Measurements from ENCODE around the gene OXLD1.
"Not testable (repeated sequence)": the region's sequence is repeated elsewhere in the genome, so short reads cannot be mapped to it uniquely, and the experiment has no call there.

The OXLD1 gene

DNA sequence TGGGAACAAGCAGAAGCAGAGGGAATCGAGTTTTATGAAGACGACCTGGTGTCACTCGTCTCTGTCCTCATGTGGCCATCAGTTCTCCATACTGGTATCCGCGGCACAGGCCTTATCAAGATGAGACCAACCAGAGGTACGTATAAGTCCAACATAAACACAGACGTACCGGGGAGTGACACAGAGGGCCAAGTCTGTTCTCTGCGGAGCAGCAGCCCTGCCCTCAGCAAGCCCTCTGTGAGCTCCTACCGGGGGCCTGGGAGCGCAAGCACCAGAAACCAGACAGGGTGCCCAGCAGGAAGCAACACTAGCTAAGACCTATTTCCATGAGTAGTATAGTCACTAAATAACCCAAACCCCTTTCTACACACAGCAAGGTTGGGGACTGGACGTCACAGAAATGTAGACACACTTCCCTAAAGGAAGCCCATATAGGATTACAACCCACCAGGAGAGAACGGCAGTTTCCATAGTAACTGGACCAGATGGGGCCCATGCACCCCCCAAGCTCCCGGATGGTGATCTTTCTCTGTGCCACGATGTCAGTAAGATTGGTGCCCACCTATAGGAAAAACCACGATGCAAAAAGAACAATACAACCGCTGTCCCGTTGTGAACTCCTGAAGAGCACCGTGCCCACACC lies 16.3 kb upstream of the OXLD1 start:
- no peak for DNase-seq (ENCODE audit: insufficient read length, low spot score)
- no peak for FAIRE-seq
- TF ChIP-seq POLR2A (IDR thresholded peaks at IDR 0.05; ENCODE audit: low read depth, low read length): no peak

DNA sequence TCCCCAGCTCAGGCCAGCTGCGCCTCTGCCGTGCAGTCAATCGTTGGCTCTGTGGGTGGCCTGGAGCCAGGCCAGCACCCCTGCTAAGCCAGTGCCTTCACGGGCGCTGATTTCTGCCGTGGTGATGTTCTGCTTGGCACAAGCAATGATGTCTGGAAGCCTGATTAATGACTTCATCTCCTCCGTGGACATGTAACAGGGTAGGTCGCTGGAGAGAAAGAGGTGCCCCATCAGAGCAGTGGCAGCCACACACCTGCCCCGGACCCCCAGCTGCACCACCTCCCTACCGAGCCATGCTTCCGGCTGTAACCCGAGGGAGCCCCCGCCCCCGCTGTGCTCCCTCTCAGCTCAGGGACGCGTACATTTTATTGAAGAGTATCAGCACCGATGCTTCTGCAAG lies 15.3 kb upstream of the OXLD1 start:
- FAIRE-seq (no peak), DNase-seq (ENCODE audit: insufficient read length, low spot score) (no peak)
- no peak for TF ChIP-seq POLR2A (IDR thresholded peaks at IDR 0.05; ENCODE audit: low read depth, low read length)

DNA sequence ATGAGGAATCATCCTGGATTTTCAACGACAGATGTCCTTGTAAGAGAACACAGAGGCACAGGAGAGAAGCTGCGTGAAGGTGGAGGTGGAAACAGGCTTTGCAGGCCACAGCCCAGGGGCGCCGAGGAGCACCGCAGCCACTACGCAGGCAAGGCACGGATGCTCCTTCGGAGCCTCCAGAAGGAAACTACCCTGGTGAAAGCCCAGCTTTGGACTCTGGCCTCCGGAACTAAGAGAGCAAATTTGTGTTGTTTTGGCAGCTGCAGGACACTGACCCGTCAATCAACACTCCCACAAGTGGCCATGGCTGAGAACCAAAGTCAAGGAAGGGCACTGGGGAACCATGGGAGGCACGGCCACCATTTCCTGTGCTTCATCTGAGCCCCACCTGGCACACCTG lies 13.7 kb upstream of the OXLD1 start:
- TF ChIP-seq POLR2A (IDR thresholded peaks at IDR 0.05; ENCODE audit: low read depth, low read length): no peak
- no peak for FAIRE-seq

DNA sequence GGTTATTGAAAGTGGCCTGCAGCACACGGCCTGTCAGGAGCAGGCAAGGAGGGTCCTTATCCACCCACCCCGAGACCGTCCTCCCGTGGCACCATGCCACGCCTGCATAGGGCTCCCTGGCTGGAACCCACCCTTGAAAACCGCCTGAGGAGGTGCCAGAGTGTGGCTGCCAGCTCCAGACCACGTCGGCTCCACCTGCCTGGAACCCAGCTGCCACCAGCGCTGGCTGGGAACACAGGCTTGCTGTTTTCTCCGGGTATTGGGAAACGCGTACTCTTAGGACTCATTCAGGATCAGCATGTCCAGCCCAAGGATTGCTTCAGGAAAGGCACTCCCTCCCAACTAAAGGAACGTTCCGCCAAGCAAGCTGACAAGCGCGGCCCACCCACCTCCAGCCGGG lies 10.5 kb upstream of the OXLD1 start:
- no peak for TF ChIP-seq POLR2A (IDR thresholded peaks at IDR 0.05; ENCODE audit: low read depth, low read length)
- DNase-seq (ENCODE audit: insufficient read length, low spot score): no peak
- no peak for FAIRE-seq

More for the DNA sequence above, 13.7 kb upstream of the OXLD1 start:
- no peak for DNase-seq (ENCODE audit: insufficient read length, low spot score)

DNA sequence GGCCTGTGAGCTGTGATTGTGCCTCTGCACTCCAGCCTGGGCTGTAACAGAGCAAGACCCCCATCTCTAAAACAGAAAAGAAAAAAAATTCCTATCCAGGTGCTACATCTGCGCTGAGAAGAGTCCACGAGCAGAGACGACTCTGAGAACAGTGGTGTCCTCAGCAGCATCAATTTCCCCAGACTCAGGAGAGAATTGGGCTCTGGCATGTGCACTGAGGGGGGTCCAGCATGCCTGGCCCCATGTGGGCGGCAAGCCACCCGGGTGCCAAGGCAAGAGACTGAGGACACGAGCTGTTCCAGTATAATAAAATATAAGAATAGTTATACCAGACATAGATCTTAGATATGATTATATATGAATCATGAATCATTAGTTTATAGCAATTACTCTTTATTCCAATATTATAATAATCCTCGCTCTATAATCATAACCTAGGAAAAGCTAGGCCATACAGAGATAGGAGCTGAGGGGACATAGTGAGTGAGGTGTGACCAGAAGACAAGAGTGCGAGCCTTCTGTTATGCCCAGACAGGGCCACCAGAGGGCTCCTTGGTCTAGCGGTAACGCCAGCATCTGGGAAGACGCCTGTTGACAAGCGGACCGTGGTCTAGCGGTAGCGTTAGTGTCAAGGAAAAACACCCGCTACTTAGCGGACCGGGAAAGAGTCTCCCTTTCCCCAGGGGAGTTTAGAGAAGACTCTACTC lies 9.3 kb upstream of the OXLD1 start:
- not testable (repeated sequence) for FAIRE-seq

DNA sequence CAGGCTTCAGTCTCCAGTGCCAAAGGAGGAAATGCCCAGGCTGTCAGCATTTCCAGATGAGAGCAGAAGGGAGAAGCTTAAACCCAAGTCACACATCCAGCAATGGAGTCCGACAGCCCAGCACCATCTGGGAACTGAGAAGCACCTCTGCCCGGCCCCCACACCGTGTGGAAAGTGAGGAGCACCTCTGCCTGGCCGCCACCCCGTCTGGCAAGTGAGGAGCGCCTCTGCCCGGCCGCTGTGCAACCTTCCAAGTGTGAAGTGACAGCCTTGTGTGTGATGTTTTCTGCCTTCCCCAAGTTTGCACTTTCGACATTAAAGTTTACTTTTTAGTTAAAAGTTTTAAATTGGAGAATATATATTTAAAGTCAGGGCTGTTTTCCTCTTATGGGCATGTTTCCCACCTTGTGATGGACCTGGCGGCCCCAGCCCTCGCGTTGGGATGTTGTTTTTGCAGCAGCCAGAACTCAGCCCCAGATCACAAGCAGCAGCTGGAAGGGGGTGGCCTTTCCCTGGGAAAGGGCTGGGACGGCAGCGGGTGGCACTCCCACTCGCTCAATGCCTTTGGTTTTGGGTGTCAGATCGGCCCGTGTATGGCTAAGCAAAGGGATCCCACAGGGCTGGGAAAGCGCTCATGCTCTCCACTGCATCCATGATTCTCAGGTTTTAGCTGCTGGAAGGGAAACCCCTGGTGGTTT lies 7.3 kb upstream of the OXLD1 start:
- TF ChIP-seq POLR2A (IDR thresholded peaks at IDR 0.05; ENCODE audit: low read depth, low read length): no peak
- DNase-seq (ENCODE audit: insufficient read length, low spot score) (no peak), FAIRE-seq (no peak)

More for the DNA sequence above, 9.3 kb upstream of the OXLD1 start:
- not testable (repeated sequence) for DNase-seq (ENCODE audit: insufficient read length, low spot score)

DNA sequence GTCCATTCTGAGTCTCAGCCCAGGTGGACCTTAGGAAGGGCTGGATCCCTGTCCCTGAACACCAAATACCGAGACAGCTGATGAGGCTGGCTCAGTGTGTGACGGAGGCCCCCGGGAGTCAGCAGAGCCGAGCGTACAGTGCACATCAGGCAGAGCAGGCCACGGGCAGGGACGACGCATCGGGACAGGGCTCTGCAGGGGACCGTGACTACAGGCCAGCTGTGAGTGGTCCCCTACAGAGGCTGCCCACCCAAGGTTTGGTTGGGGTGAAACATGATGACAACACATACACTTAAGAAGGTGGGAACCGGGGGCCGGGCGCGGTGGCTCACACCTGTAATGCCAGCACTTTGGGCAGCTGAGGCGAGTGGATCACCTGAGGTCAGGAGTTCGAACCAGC lies 6.5 kb upstream of the OXLD1 start:
- TF ChIP-seq POLR2A (IDR thresholded peaks at IDR 0.05; ENCODE audit: low read depth, low read length): no peak
- DNase-seq (ENCODE audit: insufficient read length, low spot score) (no peak), FAIRE-seq (no peak)

DNA sequence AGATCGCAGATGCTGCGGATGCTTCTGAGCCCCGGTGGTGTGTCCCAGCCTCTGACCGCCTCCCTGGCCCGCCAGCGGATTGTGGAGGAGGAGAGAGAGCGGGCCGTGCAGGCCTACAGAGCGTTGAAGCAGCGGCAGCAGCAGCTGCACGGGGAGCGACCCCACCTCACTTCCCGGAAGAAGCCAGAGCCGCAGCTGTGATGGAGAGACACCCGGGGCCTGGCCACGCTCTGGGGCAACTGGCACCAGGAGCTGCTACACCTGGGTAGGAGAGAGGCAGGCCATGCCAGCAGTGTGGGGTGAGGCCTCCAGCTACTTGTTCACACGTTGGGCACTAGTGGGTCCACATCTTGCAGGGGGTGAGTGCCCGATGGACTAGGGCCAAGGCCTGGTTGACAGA lies 6.1 kb upstream of the OXLD1 start:
- FAIRE-seq (no peak), DNase-seq (ENCODE audit: insufficient read length, low spot score) (no peak)
- no peak for TF ChIP-seq POLR2A (IDR thresholded peaks at IDR 0.05; ENCODE audit: low read depth, low read length)

DNA sequence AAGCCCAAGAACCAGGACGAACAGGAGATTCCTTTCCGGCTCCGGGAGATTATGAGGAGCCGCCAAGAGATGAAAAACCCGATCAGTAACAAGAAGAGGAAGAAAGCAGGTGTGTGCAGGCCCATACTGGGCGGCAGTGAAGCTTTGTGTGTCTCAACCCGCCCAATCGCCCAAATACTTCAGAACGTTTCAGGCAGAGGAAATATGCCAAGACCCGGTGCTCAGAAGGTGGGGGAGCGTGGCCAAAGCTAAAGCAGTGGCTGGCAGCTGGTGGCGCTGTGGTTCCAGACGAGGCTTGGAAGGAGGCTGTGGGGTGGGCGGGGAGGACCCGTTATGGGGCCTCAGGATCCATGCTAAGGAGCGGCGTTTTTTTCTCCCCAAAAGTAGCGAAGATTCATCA lies 1.3 kb upstream of the OXLD1 start:
- no peak for DNase-seq (ENCODE audit: insufficient read length, low spot score)
- TF ChIP-seq POLR2A (IDR thresholded peaks at IDR 0.05; ENCODE audit: low read depth, low read length): no peak
- FAIRE-seq: no peak

DNA sequence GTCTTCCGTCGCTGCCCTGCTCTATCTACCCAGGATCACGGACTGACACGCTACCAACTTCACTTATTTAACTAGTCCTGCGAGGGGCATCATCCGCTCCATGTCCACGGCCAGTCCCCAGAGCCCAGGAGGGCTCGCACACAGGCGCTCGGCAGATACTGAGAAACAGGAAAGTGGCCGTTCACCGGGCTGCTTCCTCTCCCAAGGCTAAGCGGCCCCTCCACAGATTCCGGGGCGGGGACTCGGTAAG lies 388 bp downstream of the OXLD1 start:
- TF ChIP-seq POLR2A (IDR thresholded peaks at IDR 0.05; ENCODE audit: low read depth, low read length): no peak
- DNase-seq (ENCODE audit: insufficient read length, low spot score): no peak
- FAIRE-seq: no peak

DNA sequence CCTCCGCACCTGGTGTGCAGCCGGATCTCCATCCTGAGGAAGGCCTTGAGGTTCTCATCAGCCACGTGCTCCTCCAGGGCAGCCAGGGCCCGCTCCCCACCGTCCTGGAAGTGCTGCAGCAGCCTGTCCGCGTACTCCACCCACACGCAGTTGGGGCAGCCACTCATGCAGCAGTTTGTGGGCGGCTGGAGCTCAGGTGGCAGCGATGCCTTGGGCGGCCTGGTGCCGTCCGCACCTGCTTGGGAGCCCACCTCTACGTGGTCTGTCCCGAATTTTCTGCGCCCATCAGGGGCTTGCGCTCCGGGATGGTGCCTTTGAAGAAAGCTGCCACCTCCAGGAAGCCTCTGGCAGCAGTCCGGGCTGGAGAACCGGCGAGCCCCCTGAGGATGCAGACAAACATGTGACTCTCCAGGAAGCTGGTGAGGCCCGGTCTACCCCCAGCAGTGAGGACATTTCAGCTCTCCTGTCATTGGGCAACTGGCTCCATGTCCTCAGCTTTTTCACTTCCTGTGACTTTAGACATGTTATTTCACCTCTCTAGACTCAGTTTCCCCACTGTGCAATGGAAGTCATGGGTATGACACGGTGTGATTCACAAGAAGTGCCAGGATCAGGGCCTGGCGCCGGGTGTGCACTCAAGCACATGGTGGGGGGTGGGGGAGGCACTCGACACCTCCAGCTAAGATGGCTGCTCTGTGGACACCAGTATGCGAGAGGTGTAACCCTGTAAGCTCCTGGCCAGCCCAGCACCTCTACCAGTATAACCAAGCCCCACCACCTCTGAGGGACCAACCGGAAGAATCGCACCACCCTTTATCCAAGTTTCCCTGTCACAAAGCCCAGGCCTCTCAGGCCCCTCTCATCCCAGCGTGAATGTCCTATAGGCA lies 957 bp downstream of the OXLD1 start:
- FAIRE-seq: no peak
- TF ChIP-seq POLR2A (IDR thresholded peaks at IDR 0.05; ENCODE audit: low read depth, low read length): 0 out of 2 replicates have a peak, but pooled peaks have one; percentile 5
- DNase-seq (ENCODE audit: insufficient read length, low spot score): no peak

DNA sequence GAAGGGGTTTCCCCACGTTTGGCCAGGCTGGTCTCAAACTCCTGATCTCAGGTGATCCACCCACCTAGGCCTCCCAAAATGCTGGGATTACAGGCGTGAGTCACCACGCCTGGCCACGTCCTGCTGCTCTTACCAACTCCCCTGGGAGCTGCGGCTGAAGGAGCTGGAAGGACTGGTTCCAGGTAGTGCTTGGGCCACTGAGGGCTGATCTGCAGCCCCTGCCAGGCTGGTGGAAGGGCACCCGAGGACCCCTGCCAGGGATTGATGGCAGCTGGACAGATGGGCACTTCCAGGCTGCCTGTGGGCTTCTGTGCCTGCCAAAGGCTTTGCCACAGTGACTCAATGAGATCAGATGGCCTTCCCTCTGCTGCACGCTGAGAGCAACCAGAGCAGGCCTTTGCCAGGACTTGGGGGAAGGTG lies 2.3 kb downstream of the OXLD1 start:
- no peak for FAIRE-seq
- no peak for TF ChIP-seq POLR2A (IDR thresholded peaks at IDR 0.05; ENCODE audit: low read depth, low read length)
- DNase-seq (ENCODE audit: insufficient read length, low spot score): no peak

DNA sequence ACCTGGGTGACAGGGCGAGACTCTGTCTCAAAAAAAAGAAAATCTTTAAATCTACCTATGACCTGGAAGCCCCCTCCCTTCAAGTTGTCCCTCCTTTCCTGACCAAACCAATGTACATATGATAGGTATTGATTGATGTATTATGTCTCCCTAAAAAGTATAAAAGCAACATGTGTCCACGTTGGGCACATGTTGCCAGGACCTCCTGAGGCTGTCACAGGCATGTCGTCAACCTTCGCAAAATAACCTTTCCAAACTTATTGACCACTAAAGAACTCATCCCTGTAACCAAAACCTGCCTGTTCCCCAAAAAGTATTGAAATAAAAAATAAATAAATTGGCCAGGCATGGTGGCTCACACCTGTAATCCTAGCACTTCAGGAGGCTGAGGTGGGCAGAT lies 4.4 kb downstream of the OXLD1 start:
- no peak for FAIRE-seq

DNA sequence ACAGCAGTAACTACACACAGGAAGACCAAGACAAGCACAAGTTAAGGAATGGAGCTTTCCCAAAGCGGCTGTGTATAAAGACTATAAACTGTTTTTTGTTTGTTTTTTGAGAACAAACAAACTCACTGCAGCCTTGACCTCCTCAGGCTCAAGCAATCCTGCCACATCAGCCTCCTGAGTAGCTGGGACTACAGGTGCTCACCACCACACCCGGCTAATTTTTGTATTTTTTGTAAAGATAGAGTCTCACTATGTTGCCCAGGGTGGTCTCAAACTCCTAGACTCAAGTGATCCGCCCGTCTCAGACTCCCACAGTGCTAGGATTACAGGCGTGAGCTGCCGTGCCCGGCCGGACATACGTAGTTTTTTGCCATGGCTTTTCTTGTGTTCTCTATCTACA lies 6.0 kb downstream of the OXLD1 start:
- no peak for DNase-seq (ENCODE audit: insufficient read length, low spot score)
- no peak for TF ChIP-seq POLR2A (IDR thresholded peaks at IDR 0.05; ENCODE audit: low read depth, low read length)
- FAIRE-seq: no peak

More for the DNA sequence above, 4.4 kb downstream of the OXLD1 start:
- no peak for DNase-seq (ENCODE audit: insufficient read length, low spot score)
- TF ChIP-seq POLR2A (IDR thresholded peaks at IDR 0.05; ENCODE audit: low read depth, low read length): no peak

Measured in H54 (cell line).